AG04449 (cell line): ENCODE measurements around the gene GABRB1.

Source experiments
- CTCF ChIA-PET: fragments of 350-600 bp; formaldehyde crosslinking; extraction: SDS; loops from one replicate; lab custom pipeline; 2021; ENCODE audit warnings: antibody characterized with exemption; lab: Yijun Ruan, JAX
- POLR2A ChIA-PET: fragments of 400-600, 350-600 bp; formaldehyde crosslinking; extraction: SDS; loops from one replicate; lab custom pipeline; 2020; ENCODE audit warnings: antibody characterized with exemption, inconsistent platforms; lab: Yijun Ruan, JAX
- DNase-seq: peaks from one replicate; pipeline ENCODE4 v3.0.0-alpha.2; 2010; ENCODE audit warnings: low read depth, low spot score
- H3K4me3 ChIP-seq: 2 replicates; pipeline ENCODE4 v1.5.1; 2011; ENCODE audit warnings: low read depth, mild to moderate bottlenecking, control low read depth, low read length
- CTCF ChIP-seq: IDR thresholded peaks from one replicate; pipeline ENCODE4 v1.5.1; 2011; ENCODE audit warnings: mild to moderate bottlenecking, moderate library complexity, low read length, control low read depth, inconsistent platforms; ENCODE audit not compliant: insufficient read depth; ENCODE audit errors: missing control alignments

Gene GABRB1

GRCh38 chr4:46994007-46994405 is 37.4 kb upstream of the GABRB1 start:
- H3K4me3 ChIP-seq, result peak overlapping the region; percentile 50
- ChIA-PET CTCF (no interaction called here), POLR2A (no interaction called here)
- DNase-seq, result no peak
- TF ChIP-seq CTCF, result no peak

GRCh38 chr4:46999566-46999965 is 31.8 kb upstream of the GABRB1 start:
- CTCF ChIA-PET, result interaction anchor here (1.0 kb wide), 1 partner anchor 99 kb away, joined by 3 read pairs; no protein-coding TSS in a partner anchor
- H3K4me3 ChIP-seq, result no peak overlapping the region
- no peak for DNase-seq
- POLR2A ChIA-PET, result no interaction called here
- TF ChIP-seq CTCF, result no peak

- no peak for DNase-seq
- ChIA-PET POLR2A (no interaction called here), CTCF (interaction anchor here (1.0 kb wide), 1 partner anchor 98 kb away, joined by 3 read pairs; no protein-coding TSS in a partner anchor)
- no peak overlapping the region for H3K4me3 ChIP-seq
- TF ChIP-seq CTCF, result no peak
Measured at GRCh38 chr4:47000406-47000805, 31.0 kb upstream of the GABRB1 start.

- ChIA-PET POLR2A (no interaction called here), CTCF (interaction anchor here (0.9 kb wide), 1 partner anchor 317 kb away, joined by 3 read pairs; no protein-coding TSS in a partner anchor)
- H3K4me3 ChIP-seq, result no peak overlapping the region
- TF ChIP-seq CTCF, result peak; percentile 15
- no peak for DNase-seq
Measured at GRCh38 chr4:47002580-47002979, 28.8 kb upstream of the GABRB1 start.

GRCh38 chr4:47010347-47010911 is 20.9 kb upstream of the GABRB1 start:
- DNase-seq, result no peak
- POLR2A ChIA-PET, result no interaction called here

GRCh38 chr4:47010912-47011446 is 20.4 kb upstream of the GABRB1 start:
- ChIA-PET CTCF (interaction anchor here (0.7 to 1.5 kb wide), 3 partner anchors 23 to 373 kb away, joined by 3 to 4 read pairs (median 3); no protein-coding TSS in a partner anchor), POLR2A (no interaction called here)
- no peak for TF ChIP-seq CTCF
- H3K4me3 ChIP-seq, result no peak overlapping the region
- no peak for DNase-seq

More at GRCh38 chr4:47010347-47010911, 20.9 kb upstream of the GABRB1 start:
- no peak overlapping the region for H3K4me3 ChIP-seq
- no peak for TF ChIP-seq CTCF
- CTCF ChIA-PET, result interaction anchor here (0.7 to 1.5 kb wide), 3 partner anchors 23 to 373 kb away, joined by 3 to 4 read pairs (median 3); no protein-coding TSS in a partner anchor
